ENCODE measurements around the gene SMYD3.
"Not testable (repeated sequence)": the region's sequence is repeated elsewhere in the genome, so short reads cannot be mapped to it uniquely, and the experiment has no call there.

SMYD3 gene

GRCh38 chr1:245856944-245857531 is 650.0 kb downstream of the SMYD3 start:
- no peak for DNase-seq

DNA sequence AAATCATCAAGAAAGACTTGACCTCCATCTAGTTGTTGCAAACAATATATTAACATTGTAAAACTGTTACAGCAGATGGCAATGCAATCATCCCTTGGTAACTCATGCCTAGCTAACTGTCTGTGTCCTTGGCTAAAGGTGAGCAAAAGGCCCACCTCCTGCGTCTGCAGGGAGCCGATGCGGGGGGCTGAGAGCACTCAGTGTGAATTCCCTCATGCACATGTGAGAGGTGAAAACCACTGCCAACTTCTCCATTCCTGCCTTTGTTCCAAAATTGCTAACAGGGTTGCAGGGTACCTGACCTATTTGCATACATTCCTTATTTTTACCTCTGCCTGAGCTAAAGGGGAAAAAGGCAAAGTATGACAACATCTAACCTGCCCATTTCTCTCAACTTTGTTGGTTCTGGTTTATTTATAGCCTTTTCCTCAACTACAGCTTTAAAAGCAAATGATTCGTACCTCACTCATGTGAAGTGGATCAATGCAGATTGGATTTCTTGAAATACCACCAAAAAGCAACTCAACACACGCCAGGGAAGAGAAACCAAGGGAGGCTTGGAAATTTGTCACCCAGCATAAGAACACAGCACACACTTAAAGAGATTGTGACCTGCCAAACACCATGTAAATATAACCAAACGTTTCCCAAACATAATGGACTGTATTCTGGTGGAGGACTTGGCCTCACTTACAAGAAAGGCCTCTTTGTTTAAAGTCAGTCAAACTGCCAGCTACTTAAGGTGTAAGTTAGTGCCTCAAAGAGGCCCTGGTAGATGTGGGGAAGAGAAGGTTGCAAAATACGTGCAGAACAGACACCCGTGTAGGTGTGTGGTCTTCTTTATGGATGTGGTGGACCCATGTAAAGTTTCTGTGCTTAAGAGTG is 651.0 kb downstream of the SMYD3 start:
- DNase-seq, result no peak

DNA sequence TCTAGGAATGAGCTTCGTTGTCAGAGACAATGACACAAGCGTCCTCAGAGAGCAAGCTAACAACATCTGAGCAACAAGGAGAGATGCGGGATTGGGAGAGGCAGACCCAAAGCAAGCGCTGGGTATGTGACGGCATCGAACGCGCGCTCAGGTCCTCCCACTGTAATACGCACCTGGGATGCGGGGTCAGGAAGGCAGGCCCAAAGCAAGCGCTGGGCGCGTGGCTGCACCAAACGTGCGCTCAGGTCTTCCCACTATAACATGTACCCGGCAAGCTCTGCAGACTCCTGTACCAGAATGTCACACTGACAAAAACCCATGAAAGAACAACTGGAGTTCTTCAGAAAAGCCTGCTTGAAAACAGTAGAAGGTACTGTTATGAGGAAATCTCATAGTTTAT is 653.8 kb downstream of the SMYD3 start:
- DNase-seq, result no peak

GRCh38 chr1:245843101-245843500 is 664.0 kb downstream of the SMYD3 start:
- no peak for DNase-seq

DNA sequence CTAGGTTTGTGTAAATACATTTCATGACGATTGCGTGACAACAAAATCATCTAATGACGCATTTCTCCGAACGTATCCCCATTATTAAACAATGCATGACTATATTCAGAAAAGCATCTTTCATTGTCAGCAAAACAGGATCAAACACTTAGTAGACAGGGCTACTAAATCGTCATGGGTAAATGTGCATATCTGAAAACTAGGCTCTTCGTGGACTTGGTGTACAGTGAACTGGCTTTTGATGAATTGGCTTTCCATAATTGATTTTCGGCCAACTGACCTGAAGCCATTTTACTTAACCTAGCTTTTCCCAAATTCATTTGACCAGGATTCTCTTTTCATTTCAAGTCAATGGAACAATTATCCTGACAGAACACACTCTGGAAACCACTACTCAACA is 665.0 kb downstream of the SMYD3 start:
- DNase-seq, result no peak

- no peak for DNase-seq
These were observed 666.1 kb downstream of the SMYD3 start for GRCh38 chr1:245840971-245841370.

DNA sequence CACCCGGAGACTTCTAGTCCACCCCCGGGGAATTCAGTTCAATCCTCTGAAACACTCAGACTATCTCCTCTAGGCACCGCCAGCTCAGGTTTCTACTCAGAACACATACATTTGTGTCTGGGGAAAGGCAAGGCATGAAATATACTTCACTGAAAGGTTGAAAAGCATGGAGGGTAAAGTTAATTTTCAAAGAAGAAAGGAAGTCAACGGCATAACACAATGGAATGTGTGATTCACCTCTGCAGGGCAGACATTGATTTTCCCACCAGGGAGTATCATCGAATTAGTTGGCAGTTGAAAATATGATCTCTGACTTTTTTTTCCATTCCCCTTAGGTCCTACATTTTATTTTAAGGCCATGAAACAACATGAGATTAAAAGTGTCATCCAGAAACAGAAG is 669.4 kb downstream of the SMYD3 start:
- no peak for DNase-seq

GRCh38 chr1:245835386-245835785 is 671.7 kb downstream of the SMYD3 start:
- no peak for DNase-seq

- no peak for DNase-seq
These were observed 673.1 kb downstream of the SMYD3 start for GRCh38 chr1:245834002-245834401.

- no peak for DNase-seq
These were observed 674.1 kb downstream of the SMYD3 start for GRCh38 chr1:245832771-245833527.

DNA sequence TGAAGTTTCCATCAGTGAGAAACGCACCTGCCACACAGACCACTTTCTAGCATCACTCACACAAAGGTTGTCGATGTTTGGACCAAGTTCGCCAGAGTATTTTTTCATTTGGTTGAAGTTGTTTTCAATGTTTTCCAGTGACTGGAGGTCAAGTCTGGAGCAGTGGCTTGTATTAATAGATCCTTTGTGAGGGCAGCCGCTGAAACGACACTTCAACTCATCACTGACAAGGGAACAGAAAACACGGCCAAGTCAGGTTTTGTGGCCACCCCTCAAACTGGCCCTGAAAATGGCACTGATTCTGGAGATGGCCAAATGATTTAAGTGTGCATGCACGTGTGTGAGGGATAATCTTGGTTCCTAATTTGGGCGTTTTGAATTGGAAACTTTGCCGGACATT is 675.6 kb downstream of the SMYD3 start:
- DNase-seq, result no peak

DNA sequence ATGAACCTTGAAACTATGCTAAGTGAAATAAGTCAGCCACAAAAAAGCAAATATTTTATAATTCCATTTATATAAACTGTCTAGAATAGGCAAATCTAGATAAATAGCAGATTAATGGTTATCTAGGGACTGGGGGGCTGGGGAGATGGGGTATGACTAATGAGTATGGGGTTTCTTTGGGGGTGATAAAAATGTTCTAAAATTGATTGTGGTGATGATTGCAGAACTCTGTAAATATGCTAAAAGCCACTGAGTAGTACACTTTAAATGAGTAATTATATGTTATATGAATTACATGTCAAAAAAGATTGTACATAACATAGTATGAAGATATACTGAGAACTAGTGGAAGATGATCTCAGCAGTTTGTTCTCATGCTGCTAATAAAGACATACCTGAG is 677.3 kb downstream of the SMYD3 start:
- no peak for DNase-seq

GRCh38 chr1:245829194-245829593 is 677.9 kb downstream of the SMYD3 start:
- DNase-seq, result no peak

DNA sequence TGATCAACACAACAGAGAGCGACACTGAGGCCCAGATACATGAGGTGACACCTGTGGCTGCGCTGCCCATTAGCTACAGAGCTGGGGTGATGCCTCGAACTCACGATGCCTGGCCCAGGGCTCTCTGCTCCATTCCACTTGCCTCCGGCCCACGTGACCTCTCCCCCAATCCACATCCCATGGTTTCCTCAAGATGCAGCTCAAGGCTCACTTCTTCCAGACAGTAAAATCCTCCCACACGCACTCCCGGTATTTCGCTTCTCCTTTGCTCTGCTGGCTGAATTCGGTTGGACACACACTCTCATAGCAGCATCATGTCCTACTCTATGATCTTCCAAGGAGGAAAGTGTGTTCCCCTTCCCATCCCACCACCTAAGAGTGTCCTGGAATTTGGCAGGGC is 679.8 kb downstream of the SMYD3 start:
- DNase-seq, result no peak

GRCh38 chr1:245825128-245825901 is 681.8 kb downstream of the SMYD3 start:
- DNase-seq, result no peak

GRCh38 chr1:245823408-245824147 is 683.5 kb downstream of the SMYD3 start:
- DNase-seq, result no peak

- no peak for DNase-seq
These were observed 684.1 kb downstream of the SMYD3 start for GRCh38 chr1:245822996-245823395.

GRCh38 chr1:245818363-245818762 is 688.7 kb downstream of the SMYD3 start:
- not testable (repeated sequence) for DNase-seq

GRCh38 chr1:245816496-245816895 is 690.6 kb downstream of the SMYD3 start:
- DNase-seq, result not testable (repeated sequence)

DNA sequence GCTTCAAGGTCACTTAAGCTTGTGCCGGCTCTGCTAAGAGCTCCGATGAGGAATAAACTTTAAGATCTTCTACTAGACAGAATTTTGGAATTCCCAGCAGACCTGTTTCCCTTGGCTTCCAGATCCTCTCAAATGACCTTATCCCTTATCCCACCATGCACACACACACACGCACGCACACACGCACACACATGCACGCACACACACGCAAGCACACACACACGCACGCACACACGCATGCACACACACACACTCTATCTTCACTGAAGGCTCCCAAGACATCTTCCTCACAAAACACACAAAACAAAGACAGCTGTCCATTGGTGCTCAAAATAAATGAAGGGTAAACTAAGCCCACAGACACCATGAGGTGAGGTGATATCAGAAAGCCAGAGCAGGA is 692.4 kb downstream of the SMYD3 start:
- DNase-seq, result no peak

GRCh38 chr1:245812278-245812677 is 694.8 kb downstream of the SMYD3 start:
- no peak for DNase-seq

- no peak for DNase-seq
These were observed 696.2 kb downstream of the SMYD3 start for GRCh38 chr1:245810789-245811337.

All from midbrain (tissue), 1 donor.